GM04504 (cell line): Measurements from ENCODE around the gene SRCAP.
A peak's percentile ranks its signal among the peaks of the same experiment; 100 is the strongest.

Source experiments
- DNase-seq: peaks from one replicate; pipeline ENCODE4 v3.0.0-alpha.2; 2012; ENCODE audit warnings: low read depth

The SRCAP gene

GRCh38 chr16:30698816-30699614, at the start of gene SRCAP:
Gene SRCAP, plus strand, starts transcription at chr16:30699171. Its CDS starts 1,654 bp downstream, at chr16:30700825.
- DNase-seq: peak; percentile 35

- DNase-seq: no peak
Observed at GRCh38 chr16:30649725-30650368, 49.1 kb upstream of the SRCAP start.

DNA sequence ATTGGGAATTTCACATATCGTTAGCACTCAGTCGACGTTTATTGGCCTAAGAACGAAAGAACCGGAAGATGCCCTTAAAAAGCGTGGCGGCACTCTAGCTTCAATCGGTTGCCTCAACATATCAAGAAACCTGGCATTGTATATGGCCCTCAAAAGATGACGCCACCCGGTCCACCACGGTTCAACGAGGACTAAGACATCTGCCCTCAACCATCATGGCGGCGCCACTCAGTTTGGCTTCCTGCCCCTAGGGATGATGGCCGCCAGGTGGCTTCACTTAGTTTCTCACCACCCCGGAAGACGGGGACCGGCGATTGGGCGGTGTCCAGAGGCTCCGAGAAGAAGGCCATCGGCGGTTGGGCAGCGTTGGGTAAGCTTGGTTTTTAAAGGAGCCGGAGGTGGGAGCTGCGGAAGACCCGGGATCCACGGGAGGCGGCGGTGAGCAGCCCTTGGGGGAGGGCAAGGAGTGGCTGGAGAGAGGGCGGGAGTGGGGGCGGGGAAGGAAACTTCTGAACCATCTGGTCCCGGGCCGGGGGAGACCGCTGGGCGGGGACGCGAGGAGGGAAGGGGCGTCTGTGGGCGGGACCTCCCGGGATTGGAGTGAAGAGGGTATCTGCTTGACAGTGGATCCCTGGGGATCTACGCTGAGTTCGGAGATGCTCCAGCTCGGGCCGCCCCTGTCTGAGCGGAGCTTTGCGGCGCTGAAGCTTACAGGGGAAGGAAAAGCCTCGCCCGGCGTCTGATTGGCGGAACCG, 48.4 kb upstream of the SRCAP start, which contains the start of gene PRR14:
TSS of gene PRR14 (plus strand) at position 592 of the 755 bp plus-strand sequence. CDS start 686 bp downstream, outside the sequence.
- peak; percentile 99 for DNase-seq

GRCh38 chr16:30651124-30652004, 47.6 kb upstream of the SRCAP start:
- DNase-seq: peak; percentile 49

DNA sequence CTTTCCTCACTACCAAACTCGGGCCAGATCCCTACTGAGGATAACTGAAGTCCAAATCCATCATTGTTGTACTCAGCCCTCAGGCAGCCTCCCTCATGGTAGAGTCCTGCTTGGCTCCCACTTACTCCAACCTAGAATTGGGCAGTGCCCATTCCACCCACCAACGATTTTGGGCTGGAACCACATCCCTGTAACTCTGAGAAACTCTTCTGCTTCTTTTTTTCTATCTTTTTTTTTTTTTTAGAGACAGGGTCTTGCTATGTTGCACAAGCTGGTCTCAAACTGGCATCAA, 47.0 kb upstream of the SRCAP start:
- DNase-seq: no peak

DNA sequence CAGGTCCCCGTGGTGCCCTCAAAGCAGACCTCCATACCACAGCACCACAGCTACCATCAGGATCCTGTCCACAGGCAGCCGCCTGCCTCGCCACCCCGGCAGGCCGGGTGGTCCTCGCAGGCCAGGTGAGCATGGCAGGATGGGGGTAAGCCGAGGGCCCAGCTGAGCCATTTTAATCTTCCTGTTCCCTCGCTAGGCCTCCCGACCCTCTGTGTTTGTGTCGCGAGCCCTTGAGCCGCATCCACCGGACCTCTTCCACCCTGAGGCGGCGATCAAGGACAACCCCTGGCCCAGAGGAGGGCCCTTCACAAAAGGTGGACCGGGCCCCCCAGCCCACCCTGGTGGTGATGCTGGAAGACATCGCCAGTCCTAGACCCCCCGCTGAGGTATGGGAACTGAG, 46.3 kb upstream of the SRCAP start:
- DNase-seq: no peak

- no peak for DNase-seq
Observed at GRCh38 chr16:30654856-30655255, 44.1 kb upstream of the SRCAP start.

- DNase-seq: no peak
Observed at GRCh38 chr16:30655815-30656347, 43.1 kb upstream of the SRCAP start.

DNA sequence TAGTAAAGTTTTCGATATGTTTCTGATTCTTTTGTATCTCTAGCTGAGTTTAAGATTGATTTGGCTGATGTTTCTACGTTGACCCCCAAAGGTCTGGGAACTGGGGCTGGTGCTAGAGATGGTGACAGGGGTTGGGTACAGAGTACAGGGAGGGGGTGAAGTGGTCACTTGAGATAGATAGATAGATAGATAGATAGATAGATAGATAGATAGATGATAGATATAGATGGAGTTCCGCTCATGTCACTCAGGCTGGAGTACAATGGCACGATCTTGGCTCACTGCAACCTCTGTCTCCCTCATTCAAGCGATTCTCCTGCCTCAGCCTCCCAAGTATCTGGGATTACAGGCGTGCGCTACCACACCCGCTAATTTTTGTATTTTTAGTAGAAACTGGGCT, 42.6 kb upstream of the SRCAP start:
- DNase-seq: no peak

- no peak for DNase-seq
Observed at GRCh38 chr16:30656974-30657865, 41.8 kb upstream of the SRCAP start.

DNA sequence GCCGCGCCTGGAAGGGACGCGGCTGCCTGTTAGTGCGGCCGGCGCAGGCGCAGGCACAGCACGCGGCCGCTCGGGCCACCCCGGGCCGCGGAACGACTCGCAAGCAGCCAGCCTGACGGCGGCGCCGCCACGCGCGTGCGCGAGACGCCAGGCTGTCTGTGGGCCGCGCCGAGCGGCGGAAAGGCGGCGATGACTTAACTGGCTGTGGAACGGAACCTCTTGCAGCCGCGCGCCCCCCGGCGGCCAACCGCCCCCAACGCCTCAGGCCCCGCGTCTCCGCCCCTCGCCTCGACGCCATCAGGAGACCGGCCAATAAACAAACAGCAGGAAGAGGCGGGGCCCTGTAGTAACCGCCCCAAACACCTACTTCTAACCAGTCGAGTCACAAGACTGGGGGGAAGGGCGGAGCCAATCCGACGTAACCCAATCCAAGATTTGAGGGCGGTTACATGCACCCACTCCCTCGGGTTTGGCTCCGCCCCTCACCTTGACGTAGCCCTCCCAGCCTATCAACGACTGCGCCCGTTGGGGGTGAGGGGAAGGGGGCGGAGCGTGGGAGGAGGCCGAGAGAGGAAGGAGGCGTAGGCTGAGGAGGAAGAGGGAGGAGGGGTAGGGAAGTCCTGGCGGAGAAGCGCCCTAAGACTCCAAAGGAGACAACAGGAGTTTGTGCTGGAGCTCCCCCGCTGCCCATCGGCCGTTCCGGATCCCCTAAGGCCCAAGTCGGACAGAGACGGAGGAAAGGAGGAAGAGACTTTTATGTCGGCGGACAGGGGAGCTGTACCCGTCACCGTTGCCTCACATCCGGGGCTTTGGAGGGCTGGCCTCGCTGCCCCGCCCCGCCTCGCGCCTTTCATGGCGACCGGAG, 40.9 kb upstream of the SRCAP start, which contains the start of gene FBRS:
TSS of gene FBRS (plus strand) at position 566 of the 865 bp plus-strand sequence. CDS start 1,088 bp downstream, outside the sequence.
- DNase-seq: peak; percentile 100

DNA sequence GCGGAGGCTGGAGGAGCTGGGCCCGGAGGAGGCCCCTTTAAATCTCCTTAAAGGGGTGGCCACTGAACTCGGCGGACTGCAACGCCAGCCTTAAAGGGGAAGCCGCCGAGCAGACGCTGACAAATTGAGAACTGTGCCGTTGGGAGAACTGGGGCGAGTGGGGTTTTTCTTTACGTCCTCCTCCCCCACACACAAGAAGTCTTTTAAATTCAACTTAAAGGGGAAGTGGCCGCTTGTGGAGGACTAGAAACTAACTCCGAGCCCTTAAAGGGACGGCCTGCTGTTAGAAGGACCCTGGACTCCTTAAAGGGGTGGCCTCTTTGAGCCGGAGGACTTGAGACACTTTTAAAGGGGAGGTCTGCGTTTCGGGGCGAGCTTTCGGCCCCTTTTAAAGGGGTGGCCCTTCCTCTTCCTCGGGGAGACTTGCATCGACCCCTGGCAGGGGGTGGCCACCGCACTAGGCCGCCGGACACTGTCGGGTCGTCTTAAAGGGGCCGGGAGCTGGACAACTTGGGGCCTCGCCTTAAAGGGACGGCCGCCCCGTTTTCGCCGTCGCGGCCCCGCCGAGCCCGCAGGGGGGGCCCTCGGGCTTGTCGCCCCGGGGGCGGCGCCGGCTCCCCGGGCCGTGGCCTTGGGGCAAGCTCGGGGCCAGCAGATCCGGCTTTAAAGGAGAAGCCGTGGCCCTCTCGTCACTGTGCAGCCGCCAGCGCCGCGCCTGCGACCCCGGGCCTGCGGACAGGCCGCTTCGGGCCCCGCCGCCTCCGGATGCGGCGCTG, 40.1 kb upstream of the SRCAP start:
- DNase-seq: peak; percentile 96

GRCh38 chr16:30659507-30660423, 39.2 kb upstream of the SRCAP start:
- DNase-seq: no peak

DNA sequence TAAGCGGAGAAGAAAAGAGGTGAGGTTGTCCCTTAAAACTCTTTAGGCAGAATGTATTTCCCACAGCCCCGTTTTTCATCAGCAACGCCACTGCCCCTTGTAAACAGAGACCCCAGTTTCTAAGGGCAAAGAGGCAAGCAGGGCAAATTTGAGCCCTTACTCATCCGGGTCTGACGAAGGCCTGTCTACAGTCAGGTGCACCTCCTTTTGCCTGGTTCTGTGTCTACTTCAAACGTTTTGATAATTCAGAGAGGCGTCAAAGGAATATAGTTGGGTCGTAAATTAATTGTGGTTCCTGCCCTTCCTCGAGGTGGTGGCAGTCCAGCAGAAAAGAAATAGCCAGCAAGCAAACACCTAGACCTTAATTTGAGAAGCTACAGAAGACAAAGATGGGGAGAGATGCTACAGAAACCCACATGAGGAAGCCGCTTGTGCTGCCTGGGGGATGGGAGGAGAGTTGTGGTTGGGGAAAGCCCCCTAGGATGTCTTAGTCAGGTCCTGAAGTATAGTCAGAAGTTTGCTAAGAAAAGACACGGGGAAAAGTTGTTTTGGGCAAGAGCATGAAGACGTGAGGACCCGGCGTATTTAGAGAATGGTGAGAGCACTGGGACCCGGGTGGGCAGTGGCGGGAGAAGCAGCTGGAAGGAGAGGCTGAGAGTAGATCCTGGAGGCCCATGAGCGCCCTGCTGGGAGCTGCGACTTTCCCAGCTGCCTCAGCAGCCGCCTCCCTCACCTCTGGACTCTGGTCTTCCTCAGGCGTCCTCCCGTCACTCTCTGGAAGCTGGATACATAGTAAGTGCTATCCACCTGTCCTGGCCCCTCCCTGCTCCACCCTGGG, 38.3 kb upstream of the SRCAP start:
- DNase-seq: no peak

DNA sequence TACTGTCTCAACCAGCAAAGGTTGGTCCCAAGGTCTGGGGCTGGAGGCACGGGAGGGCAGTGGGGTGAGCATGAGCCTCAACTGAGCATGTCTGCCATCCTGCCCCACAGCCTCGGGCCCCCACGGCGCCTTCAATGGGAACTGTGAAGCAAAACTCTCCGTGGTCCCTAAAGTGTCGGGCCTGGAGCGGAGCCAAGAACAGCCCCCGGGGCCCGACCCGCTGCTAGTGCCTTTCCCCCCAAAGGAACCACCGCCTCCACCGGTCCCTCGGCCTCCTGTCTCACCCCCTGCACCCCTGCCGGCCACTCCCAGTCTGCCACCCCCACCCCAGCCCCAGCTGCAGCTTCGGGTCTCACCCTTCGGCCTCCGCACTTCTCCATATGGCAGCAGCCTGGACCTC, 36.5 kb upstream of the SRCAP start:
- DNase-seq: no peak

GRCh38 chr16:30663038-30663437, 35.9 kb upstream of the SRCAP start:
- no peak for DNase-seq

- DNase-seq: no peak
Observed at GRCh38 chr16:30663820-30664219, 35.2 kb upstream of the SRCAP start.
